ENCODE measurements around the gene MPST. TPM values are rescaled to one million over a fixed set of nuclear protein-coding genes. Genes with fewer than 3 reads are reported as not detected.

Gene MPST
- total and polyA plus RNA-seq, 8 donors, result 46.4 to 161 (median 51.6) TPM

- peak; percentile 96 to 100 (median 99) for ATAC-seq
- peak; percentile 96 for FAIRE-seq
- Histone ChIP-seq H3K4me1 (peaks cover 0 to 5% (median 0%) of the 10 kb centered on the region in 3 donors), H3K27ac (peak overlapping the region in 1 of 4 donors; percentile 39), H3K36me3 (no peaks in the 10 kb centered on the region), H3K9me3 (no peaks in the 10 kb centered on the region), H3K4me3 (peak overlapping the region in 3 of 4 donors; percentile 0 to 43 (median 33)), H3K27me3 (no peaks in the 10 kb centered on the region)
- intact Hi-C loops (cut with DNase I), result no loop called here
- peak; percentile 84 to 95 (median 90) for DNase-seq
- 9 to 13% methylated on average over 18 of the region's 18 CpGs for WGBS, 2 donors
- TF ChIP-seq, protein P1, sequence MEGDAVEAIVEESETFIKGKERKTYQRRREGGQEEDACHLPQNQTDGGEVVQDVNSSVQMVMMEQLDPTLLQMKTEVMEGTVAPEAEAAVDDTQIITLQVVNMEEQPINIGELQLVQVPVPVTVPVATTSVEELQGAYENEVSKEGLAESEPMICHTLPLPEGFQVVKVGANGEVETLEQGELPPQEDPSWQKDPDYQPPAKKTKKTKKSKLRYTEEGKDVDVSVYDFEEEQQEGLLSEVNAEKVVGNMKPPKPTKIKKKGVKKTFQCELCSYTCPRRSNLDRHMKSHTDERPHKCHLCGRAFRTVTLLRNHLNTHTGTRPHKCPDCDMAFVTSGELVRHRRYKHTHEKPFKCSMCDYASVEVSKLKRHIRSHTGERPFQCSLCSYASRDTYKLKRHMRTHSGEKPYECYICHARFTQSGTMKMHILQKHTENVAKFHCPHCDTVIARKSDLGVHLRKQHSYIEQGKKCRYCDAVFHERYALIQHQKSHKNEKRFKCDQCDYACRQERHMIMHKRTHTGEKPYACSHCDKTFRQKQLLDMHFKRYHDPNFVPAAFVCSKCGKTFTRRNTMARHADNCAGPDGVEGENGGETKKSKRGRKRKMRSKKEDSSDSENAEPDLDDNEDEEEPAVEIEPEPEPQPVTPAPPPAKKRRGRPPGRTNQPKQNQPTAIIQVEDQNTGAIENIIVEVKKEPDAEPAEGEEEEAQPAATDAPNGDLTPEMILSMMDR (IDR thresholded peaks at IDR 0.05), result peak; percentile 80 to 95 (median 93)
These were observed 41.4 kb upstream of the MPST start for GRCh38 chr22:36977947-36978660.

DNA sequence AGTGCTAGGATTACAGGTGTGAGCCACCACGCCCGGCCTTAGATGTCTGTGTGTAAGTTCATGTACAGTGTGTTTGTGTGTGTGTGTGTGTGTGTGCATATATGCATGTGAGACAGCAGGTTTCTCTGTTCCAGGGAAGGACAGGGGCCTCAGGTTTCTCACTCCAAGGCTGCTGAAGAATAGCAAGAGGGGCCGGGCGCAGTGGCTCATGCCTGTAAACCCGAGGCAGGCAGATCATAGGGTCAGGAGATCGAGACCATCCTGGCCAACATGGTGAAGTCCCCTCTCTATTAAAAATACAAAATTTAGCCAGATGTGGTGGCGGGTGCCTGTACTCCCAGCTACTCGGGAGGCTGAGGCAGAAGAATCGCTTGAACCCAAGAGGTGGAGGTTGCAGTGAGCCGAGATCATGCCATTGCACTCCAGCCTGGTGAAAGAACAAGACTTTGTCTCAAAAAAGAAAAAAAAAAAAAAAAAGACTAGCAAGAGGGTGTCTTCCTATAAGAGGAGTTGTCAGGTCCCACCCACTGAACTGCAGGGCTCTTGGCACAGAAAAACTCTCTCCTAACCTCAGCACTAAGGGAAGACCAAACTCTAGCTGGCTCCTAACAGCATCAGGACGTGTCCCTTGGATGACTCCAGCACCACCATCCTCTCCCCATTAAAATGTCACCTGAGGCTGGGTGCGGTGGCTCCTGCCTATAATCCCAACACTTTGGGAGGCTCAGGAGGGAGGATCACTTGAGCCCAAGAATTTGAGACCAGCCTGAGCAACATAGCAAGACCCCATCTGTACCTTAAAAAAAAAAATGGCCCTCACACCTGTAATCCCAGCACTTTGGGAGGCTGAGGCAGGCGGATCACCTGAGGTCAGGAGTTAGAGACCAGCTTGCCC, 40.3 kb upstream of the MPST start:
- ATAC-seq (no peak), FAIRE-seq (no peak), DNase-seq (no peak)
- TF ChIP-seq, protein P1 (IDR thresholded peaks at IDR 0.05), result no peak
- no peaks in the 10 kb centered on the region for H3K36me3 ChIP-seq
- no peaks in the 10 kb centered on the region for H3K9me3 ChIP-seq
- peaks cover 0 to 6% (median 0%) of the 10 kb centered on the region in 4 donors for H3K27me3 ChIP-seq
- H3K27ac ChIP-seq, result no peak overlapping the region
- 64 to 77% methylated on average over 13 of the region's 13 CpGs for WGBS, 2 donors
- peaks cover 0 to 5% (median 0%) of the 10 kb centered on the region in 3 donors for H3K4me1 ChIP-seq
- intact Hi-C loops (cut with DNase I), result no loop called here
- H3K4me3 ChIP-seq, result no peak overlapping the region

- intact Hi-C loops (cut with DNase I), result loop anchor here in 1 of 3 donors (5.0 kb wide), 1 partner anchor 194 kb away; no protein-coding TSS in a partner anchor
- ATAC-seq (no peak), DNase-seq (no peak), FAIRE-seq (no peak)
- Histone ChIP-seq H3K4me3 (no peak overlapping the region), H3K36me3 (no peaks in the 10 kb centered on the region), H3K9me3 (no peaks in the 10 kb centered on the region), H3K4me1 (peaks cover 0 to 5% (median 0%) of the 10 kb centered on the region in 3 donors), H3K27me3 (peaks cover 0 to 7% (median 0%) of the 10 kb centered on the region in 4 donors), H3K27ac (no peak overlapping the region)
- 66 to 77% methylated on average over 16 of the region's 16 CpGs for WGBS, 2 donors
- TF ChIP-seq, protein P1 (IDR thresholded peaks at IDR 0.05), result no peak
These were observed 38.2 kb upstream of the MPST start for GRCh38 chr22:36981247-36981775.

- 47 to 63% methylated on average over 5 of the region's 5 CpGs for WGBS, 2 donors
- peaks cover 0 to 7% (median 0%) of the 10 kb centered on the region in 4 donors for H3K27me3 ChIP-seq
- DNase-seq (no peak), ATAC-seq (no peak), FAIRE-seq (no peak)
- H3K27ac ChIP-seq, result no peak overlapping the region
- no peaks in the 10 kb centered on the region for H3K36me3 ChIP-seq
- no peak overlapping the region for H3K4me3 ChIP-seq
- peaks cover 0 to 5% (median 0%) of the 10 kb centered on the region in 3 donors for H3K4me1 ChIP-seq
- no peaks in the 10 kb centered on the region for H3K9me3 ChIP-seq
- TF ChIP-seq, protein P1 (IDR thresholded peaks at IDR 0.05), result no peak
- intact Hi-C loops (cut with DNase I), result loop anchor here in 1 of 3 donors (5.0 kb wide), 1 partner anchor 195 kb away; no protein-coding TSS in a partner anchor
These were observed 37.4 kb upstream of the MPST start for GRCh38 chr22:36982136-36982535.

Data from pancreas (tissue), 10 donors.